Spleen (tissue), 7 donors: ENCODE measurements around the gene TRAM2.

Experiments
- CTCF ChIP-seq, 11 experiments: fragments of 200-600 bp in 7 of 11; fragments of 450-650 bp in 4 of 11; sonication (generic) in 4 of 11; IDR thresholded peaks in 8 of 11; conservative IDR thresholded peaks in 3 of 11; 1 replicate in 7 of 11; 2 replicates in 4 of 11; pipeline versions ENCODE4 v1.4.0 to v1.8.0; 2016 to 2021; ENCODE audit warnings: antibody characterized with exemption in 11 of 11, inconsistent platforms in 4 of 11, mild to moderate bottlenecking in 1 of 11
- POLR2A ChIP-seq, 3 donors: fragments of 450-650 bp; IDR thresholded peaks; one replicate each; pipeline ENCODE4 v1.5.1; 2017; ENCODE audit warnings: antibody characterized with exemption in 3 of 3, mild to moderate bottlenecking in 1 of 3
- POLR2AphosphoS5 ChIP-seq, 3 donors: sonication (generic); formaldehyde crosslinking; IDR thresholded peaks; one replicate each; pipeline ENCODE4 v1.5.1; 2017; ENCODE audit warnings: antibody characterized with exemption in 3 of 3
- donor health status: DM: no; HTN: no; CAD: no; lungs with moderate emphysema.
- donor health status: DM: no; HTN: no; CAD: no.
- donor health status: DM: no; HTN: no; CAD: no.

- no peak for TF ChIP-seq CTCF (IDR thresholded peaks at IDR 0.05 in 8 of 11, conservative IDR thresholded peaks at IDR 0.05 in 3 of 11)
- TF ChIP-seq POLR2AphosphoS5 (IDR thresholded peaks at IDR 0.05) = no peak
- no peak for TF ChIP-seq POLR2A (IDR thresholded peaks at IDR 0.05)
Measured at GRCh38 chr6:52573295-52573694, 3.6 kb downstream of the TRAM2 start.
